GM15510 (cell line): Measurements from ENCODE around the gene GPLD1.

Experiments used
- POLR2A ChIP-seq: IDR thresholded peaks from 3 replicates; pipeline ENCODE4 v1.6.1; 2011; ENCODE audit warnings: borderline replicate concordance; ENCODE audit not compliant: insufficient read length; ENCODE audit errors: extremely low read depth

Gene GPLD1

GRCh38 chr6:24484657-24485323 is 4.6 kb downstream of the GPLD1 start:
- no peak for TF ChIP-seq POLR2A

- TF ChIP-seq POLR2A: no peak
Measured at GRCh38 chr6:24481449-24481848, 7.9 kb downstream of the GPLD1 start.

- no peak for TF ChIP-seq POLR2A
Measured at GRCh38 chr6:24480705-24481104, 8.7 kb downstream of the GPLD1 start.

- TF ChIP-seq POLR2A: no peak
Measured at GRCh38 chr6:24478903-24479302, 10.5 kb downstream of the GPLD1 start.

GRCh38 chr6:24477070-24477469 is 12.3 kb downstream of the GPLD1 start:
- TF ChIP-seq POLR2A: no peak

- no peak for TF ChIP-seq POLR2A
Measured at GRCh38 chr6:24476631-24477030, 12.7 kb downstream of the GPLD1 start.

- no peak for TF ChIP-seq POLR2A
Measured at GRCh38 chr6:24472181-24472580, 17.2 kb downstream of the GPLD1 start.

GRCh38 chr6:24469811-24470210 is 19.6 kb downstream of the GPLD1 start:
- TF ChIP-seq POLR2A: no peak

- no peak for TF ChIP-seq POLR2A
Measured at GRCh38 chr6:24464253-24465038, 24.9 kb downstream of the GPLD1 start.

- TF ChIP-seq POLR2A: no peak
Measured at GRCh38 chr6:24460966-24461365, 28.4 kb downstream of the GPLD1 start.

GRCh38 chr6:24458941-24459340 is 30.4 kb downstream of the GPLD1 start:
- TF ChIP-seq POLR2A: no peak

- TF ChIP-seq POLR2A: no peak
Measured at GRCh38 chr6:24458134-24458533, 31.2 kb downstream of the GPLD1 start.

- no peak for TF ChIP-seq POLR2A
Measured at GRCh38 chr6:24455061-24455460, 34.3 kb downstream of the GPLD1 start.

GRCh38 chr6:24454452-24454851 is 34.9 kb downstream of the GPLD1 start:
- TF ChIP-seq POLR2A: no peak

- TF ChIP-seq POLR2A: no peak
Measured at GRCh38 chr6:24453921-24454320, 35.5 kb downstream of the GPLD1 start.
